Gastroesophageal sphincter (tissue), 4 donors: ENCODE results near the gene PGLYRP4. TPM values are rescaled to one million over a fixed set of nuclear protein-coding genes. Genes with fewer than 3 reads are reported as not detected.

Experiments
- ATAC-seq: fragments of 150-250 bp; one replicate; pipeline ENCODE4 v1.9.1; 2016; ENCODE audit warnings: mild to moderate bottlenecking, moderate library complexity
- H3K27ac ChIP-seq, 4 donors: fragments of 200-600 bp; sonication (generic) in 3 of 4; 1 replicate in 3 of 4; 2 replicates in 1 of 4; pipeline ENCODE4 v1.5.1; 2016 to 2019
- H3K27me3 ChIP-seq: fragments of 200-600 bp; sonication (generic); one replicate; pipeline ENCODE4 v1.5.1; 2019
- H3K36me3 ChIP-seq, 2 donors: fragments of 200-600 bp; sonication (generic); one replicate each; pipeline ENCODE4 v1.5.1; 2019; ENCODE audit warnings: control low read depth in 1 of 2
- H3K4me1 ChIP-seq, 3 donors: fragments of 200-600 bp; sonication (generic); 1 replicate in 2 of 3; 2 replicates in 1 of 3; pipeline ENCODE4 v1.5.1; 2016 to 2019; ENCODE audit warnings: control low read depth in 2 of 3
- H3K4me3 ChIP-seq, 2 donors: fragments of 200-600 bp; sonication (generic); one replicate each; pipeline ENCODE4 v1.5.1; 2019; ENCODE audit warnings: mild to moderate bottlenecking in 1 of 2, moderate library complexity in 1 of 2
- H3K9me3 ChIP-seq, 3 donors: fragments of 200-600 bp; sonication (generic); one replicate each; pipeline ENCODE4 v1.5.1; 2017 to 2019; ENCODE audit warnings: control low read depth in 2 of 3
- CTCF ChIP-seq, 4 experiments: fragments of 200-600 bp in 2 of 4; fragments of 450-650 bp in 2 of 4; sonication (generic) in 1 of 4; IDR thresholded peaks; one replicate each; pipeline ENCODE4 v1.5.1; 2017 to 2019; ENCODE audit warnings: antibody characterized with exemption in 4 of 4, mild to moderate bottlenecking in 2 of 4, moderate library complexity in 2 of 4
- EP300 ChIP-seq: sonication (generic); formaldehyde crosslinking; IDR thresholded peaks from one replicate; pipeline ENCODE4 v1.6.1; 2017; ENCODE audit warnings: antibody characterized with exemption, mild to moderate bottlenecking
- POLR2A ChIP-seq, 2 donors: fragments of 450-650 bp; IDR thresholded peaks; one replicate each; pipeline ENCODE4 v1.6.1; 2017; ENCODE audit warnings: antibody characterized with exemption in 2 of 2, mild to moderate bottlenecking in 2 of 2, moderate library complexity in 1 of 2
- POLR2AphosphoS5 ChIP-seq: sonication (generic); formaldehyde crosslinking; IDR thresholded peaks from one replicate; pipeline ENCODE4 v1.6.1; 2017; ENCODE audit warnings: antibody characterized with exemption
- WGBS, 2 donors: methylation state at CpG; one replicate each; pipeline ENCODE4 v1.1.5; 2018; ENCODE audit warnings: low coverage in 1 of 2; 5-methylcytosine and 5-hydroxymethylcytosine counted together
- total RNA-seq, 4 donors: library from RNA; depleted of rRNA; stranded (reverse); fragments of >200 nt; gene quantifications; one replicate each; pipeline ENCODE4 v1.1.0, GENCODE V29; 2016

The PGLYRP4 gene
- total RNA-seq, 4 donors from 2014 or later = not detected

- Histone ChIP-seq H3K36me3 (no peaks in the 10 kb centered on the region), H3K4me1 (no peaks in the 10 kb centered on the region), H3K4me3 (no peak overlapping the region), H3K9me3 (no peaks in the 10 kb centered on the region), H3K27me3 (peaks cover 27% of the 10 kb centered on the region), H3K27ac (no peak overlapping the region)
- no peak for TF ChIP-seq POLR2AphosphoS5
- TF ChIP-seq EP300 = no peak
- TF ChIP-seq POLR2A (IDR thresholded peaks at IDR 0.05) = no peak
- no peak for TF ChIP-seq CTCF (IDR thresholded peaks at IDR 0.05)
- ATAC-seq = no peak
- WGBS, 2 donors = 30 to 46% methylated on average over 3 of the region's 3 CpGs
These were observed 43.6 kb upstream of the PGLYRP4 start for GRCh38 chr1:153392258-153392657.

GRCh38 chr1:153390938-153391710, 42.5 kb upstream of the PGLYRP4 start, which contains the start of gene S100A8:
S100A8 (minus strand) TSS chr1:153391073; CDS start chr1:153390535, 538 bp downstream.
- Histone ChIP-seq H3K4me3 (no peak within 1 kb of the TSS), H3K36me3 (no peaks in the 10 kb centered on the region), H3K9me3 (no peaks in the 10 kb centered on the region), H3K27ac (no peak within 1 kb of the TSS), H3K4me1 (no peaks in the 10 kb centered on the region), H3K27me3 (peaks cover 25% of the 10 kb centered on the region)
- no peak for ATAC-seq
- TF ChIP-seq POLR2AphosphoS5 (no peak), POLR2A (IDR thresholded peaks at IDR 0.05) (no peak), EP300 (no peak), CTCF (IDR thresholded peaks at IDR 0.05) (no peak)
- 77 to 88% methylated on average over 2 to 3 of the region's 7 CpGs for WGBS, 2 donors

- Histone ChIP-seq H3K4me3 (no peak overlapping the region), H3K36me3 (no peaks in the 10 kb centered on the region), H3K27me3 (peaks cover 21% of the 10 kb centered on the region), H3K4me1 (no peaks in the 10 kb centered on the region), H3K27ac (no peak overlapping the region), H3K9me3 (no peaks in the 10 kb centered on the region)
- 64 to 100% methylated on average over 2 of the region's 17 CpGs for WGBS, 2 donors
- TF ChIP-seq CTCF (IDR thresholded peaks at IDR 0.05) (no peak), POLR2AphosphoS5 (no peak), EP300 (no peak), POLR2A (IDR thresholded peaks at IDR 0.05) (no peak)
- ATAC-seq = no peak
These were observed 41.6 kb upstream of the PGLYRP4 start for GRCh38 chr1:153389973-153390879.

- Histone ChIP-seq H3K27ac (no peak overlapping the region), H3K36me3 (no peaks in the 10 kb centered on the region), H3K4me3 (no peak overlapping the region), H3K9me3 (no peaks in the 10 kb centered on the region), H3K27me3 (peaks cover 21% of the 10 kb centered on the region), H3K4me1 (no peaks in the 10 kb centered on the region)
- TF ChIP-seq CTCF (IDR thresholded peaks at IDR 0.05) = no peak
- no peak for TF ChIP-seq POLR2A (IDR thresholded peaks at IDR 0.05)
- TF ChIP-seq POLR2AphosphoS5 = no peak
- TF ChIP-seq EP300 = no peak
- no peak for ATAC-seq
- WGBS, 2 donors = 50 to 83% methylated on average over 1 of the region's 1 CpG
These were observed 40.8 kb upstream of the PGLYRP4 start for GRCh38 chr1:153389401-153389800.
